Panc1 (cell line): ENCODE data around the gene ESRRG. TPM values are rescaled to one million over a fixed set of nuclear protein-coding genes. Genes with fewer than 3 reads are reported as not detected.

Experiments
- ATAC-seq: fragments of 200-7000 bp; cut with Tn5 transposase; 2 replicates; pipeline ENCODE4 v1.9.1; 2020; ENCODE audit warnings: mild to moderate bottlenecking, moderate library complexity
- BruUV-seq: library from RNA; stranded (reverse); fragments of 400-500 nt; replicated peaks from 2 replicates; lab custom pipeline; 2021; lab: Mats Ljungman, UMichigan
- CTCF ChIA-PET: fragments of 300-600 bp; sonication (Branson Sonifier 250); formaldehyde crosslinking; loops from one replicate; lab custom pipeline; 2022; ENCODE audit warnings: antibody characterized with exemption; lab: Charles Lee
- POLR2A ChIA-PET: fragments of 300-600 bp; sonication (Branson Sonifier 250); formaldehyde crosslinking; loops from one replicate; lab custom pipeline; 2022; ENCODE audit warnings: antibody characterized with exemption; lab: Charles Lee
- DNase-seq: peaks from one replicate; pipeline ENCODE4 v3.0.0-alpha.2; 2010; ENCODE audit warnings: low read depth, low spot score
- H3K27ac ChIP-seq: 2 replicates; pipeline ENCODE4 v1.5.1; 2011; ENCODE audit warnings: mild to moderate bottlenecking, low read length, inconsistent platforms
- H3K27me3 ChIP-seq: fragments of 200-500 bp; sonication (Bioruptor generic); 2 replicates; pipeline ENCODE4 v1.6.0; 2014; ENCODE audit warnings: low read length, inconsistent platforms; ENCODE audit not compliant: control insufficient read depth, insufficient read depth
- H3K36me3 ChIP-seq: fragments of 200-500 bp; sonication (Bioruptor generic); 2 replicates; pipeline ENCODE4 v1.5.1; 2014; ENCODE audit warnings: inconsistent platforms, mild to moderate bottlenecking, low read length, moderate library complexity; ENCODE audit not compliant: control insufficient read depth, insufficient read depth
- H3K4me1 ChIP-seq: 2 replicates; pipeline ENCODE4 v1.5.1; 2011; ENCODE audit warnings: inconsistent platforms, mild to moderate bottlenecking, low read length, moderate library complexity; ENCODE audit not compliant: control insufficient read depth, insufficient read depth
- H3K4me3 ChIP-seq, 2 experiments: 2 replicates each; pipeline ENCODE4 v1.5.1; 2011 to 2012; ENCODE audit warnings: low read depth in 2 of 2, low read length in 2 of 2, mild to moderate bottlenecking in 2 of 2, inconsistent platforms in 1 of 2, moderate library complexity in 1 of 2
- H3K9me3 ChIP-seq: fragments of 200-500 bp; sonication (Bioruptor generic); 2 replicates; pipeline ENCODE4 v1.5.1; 2014; ENCODE audit warnings: low read depth, mild to moderate bottlenecking, inconsistent platforms, low read length, moderate library complexity; ENCODE audit not compliant: control insufficient read depth, insufficient read depth
- POLR2AphosphoS5 ChIP-seq: IDR thresholded peaks from 2 replicates; pipeline ENCODE4 v1.6.1; 2012; ENCODE audit warnings: mild to moderate bottlenecking, low read depth, low read length, moderate library complexity
- SIN3A ChIP-seq: IDR thresholded peaks from 2 replicates; pipeline ENCODE4 v1.6.1; 2012; ENCODE audit warnings: low read depth, mild to moderate bottlenecking, low read length, moderate library complexity, borderline replicate concordance; ENCODE audit not compliant: insufficient read depth
- TCF7L2 ChIP-seq: IDR thresholded peaks from 2 replicates; pipeline ENCODE4 v1.6.1; 2011; ENCODE audit warnings: mild to moderate bottlenecking, low read depth, low read length, inconsistent platforms
- in situ Hi-C: cut with HindIII; loops from 2 replicates; pipeline ENCODE4 v1.10.0; 2016; ENCODE audit warnings: low sequenced_read_pairs, low pct_unique_long_range_greater_than_20kb
- intact Hi-C: fragments of 100-400 bp; cut with micrococcal nuclease; formaldehyde crosslinking; loops from one replicate; pipeline ENCODE4 v1.10.0; 2022; ENCODE audit not compliant: unreplicated experiment
- total RNA-seq: library from RNA; stranded (reverse); gene quantifications from one replicate; pipeline ENCODE4 v1.2.1, GENCODE V29; 2021; ENCODE audit not compliant: unreplicated experiment
- TF ChIP-seq, protein P1 (sequence below), 2 experiments: IDR thresholded peaks; 2 replicates each; pipeline ENCODE4 v1.6.1; 2011 to 2012; ENCODE audit warnings: low read depth in 2 of 2, control low read depth in 1 of 2, low read length in 1 of 2, mild to moderate bottlenecking in 1 of 2, moderate library complexity in 1 of 2; ENCODE audit not compliant: insufficient read depth in 1 of 2
- TF ChIP-seq, protein P2 (sequence below): fragments of 450-650 bp; IDR thresholded peaks from 2 replicates; pipeline ENCODE4 v1.5.1; 2017; ENCODE audit warnings: mild to moderate bottlenecking

The ESRRG gene
- total RNA-seq, 1 experiment from 2014 or later, result not detected

DNA sequence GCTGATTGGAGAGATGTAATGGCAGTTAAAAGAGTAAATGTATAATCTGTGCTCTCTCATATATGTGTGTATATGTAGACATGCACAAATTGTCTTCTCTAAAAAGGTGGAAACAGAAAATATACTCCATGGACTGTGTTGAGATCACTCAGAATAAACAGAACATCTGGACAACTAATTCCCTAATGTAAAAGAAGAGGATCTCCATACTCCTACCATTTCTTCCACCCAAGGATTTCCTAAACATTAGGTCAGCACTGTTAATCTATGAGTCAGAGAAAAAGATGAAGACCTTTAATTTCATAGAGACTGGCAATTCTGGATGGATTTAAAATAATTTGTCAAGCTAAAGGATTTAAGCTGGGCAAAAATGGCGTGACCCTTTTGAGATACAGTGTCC lies 80.1 kb downstream of the ESRRG start:
- TF ChIP-seq TCF7L2 (no peak), POLR2AphosphoS5 (no peak)
- TF ChIP-seq, protein P1, sequence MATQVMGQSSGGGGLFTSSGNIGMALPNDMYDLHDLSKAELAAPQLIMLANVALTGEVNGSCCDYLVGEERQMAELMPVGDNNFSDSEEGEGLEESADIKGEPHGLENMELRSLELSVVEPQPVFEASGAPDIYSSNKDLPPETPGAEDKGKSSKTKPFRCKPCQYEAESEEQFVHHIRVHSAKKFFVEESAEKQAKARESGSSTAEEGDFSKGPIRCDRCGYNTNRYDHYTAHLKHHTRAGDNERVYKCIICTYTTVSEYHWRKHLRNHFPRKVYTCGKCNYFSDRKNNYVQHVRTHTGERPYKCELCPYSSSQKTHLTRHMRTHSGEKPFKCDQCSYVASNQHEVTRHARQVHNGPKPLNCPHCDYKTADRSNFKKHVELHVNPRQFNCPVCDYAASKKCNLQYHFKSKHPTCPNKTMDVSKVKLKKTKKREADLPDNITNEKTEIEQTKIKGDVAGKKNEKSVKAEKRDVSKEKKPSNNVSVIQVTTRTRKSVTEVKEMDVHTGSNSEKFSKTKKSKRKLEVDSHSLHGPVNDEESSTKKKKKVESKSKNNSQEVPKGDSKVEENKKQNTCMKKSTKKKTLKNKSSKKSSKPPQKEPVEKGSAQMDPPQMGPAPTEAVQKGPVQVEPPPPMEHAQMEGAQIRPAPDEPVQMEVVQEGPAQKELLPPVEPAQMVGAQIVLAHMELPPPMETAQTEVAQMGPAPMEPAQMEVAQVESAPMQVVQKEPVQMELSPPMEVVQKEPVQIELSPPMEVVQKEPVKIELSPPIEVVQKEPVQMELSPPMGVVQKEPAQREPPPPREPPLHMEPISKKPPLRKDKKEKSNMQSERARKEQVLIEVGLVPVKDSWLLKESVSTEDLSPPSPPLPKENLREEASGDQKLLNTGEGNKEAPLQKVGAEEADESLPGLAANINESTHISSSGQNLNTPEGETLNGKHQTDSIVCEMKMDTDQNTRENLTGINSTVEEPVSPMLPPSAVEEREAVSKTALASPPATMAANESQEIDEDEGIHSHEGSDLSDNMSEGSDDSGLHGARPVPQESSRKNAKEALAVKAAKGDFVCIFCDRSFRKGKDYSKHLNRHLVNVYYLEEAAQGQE (IDR thresholded peaks at IDR 0.05; ENCODE audit: insufficient read depth in 1 of 2, low read depth in 2 of 2, low read length in 1 of 2), result no peak
- TF ChIP-seq, protein P2, sequence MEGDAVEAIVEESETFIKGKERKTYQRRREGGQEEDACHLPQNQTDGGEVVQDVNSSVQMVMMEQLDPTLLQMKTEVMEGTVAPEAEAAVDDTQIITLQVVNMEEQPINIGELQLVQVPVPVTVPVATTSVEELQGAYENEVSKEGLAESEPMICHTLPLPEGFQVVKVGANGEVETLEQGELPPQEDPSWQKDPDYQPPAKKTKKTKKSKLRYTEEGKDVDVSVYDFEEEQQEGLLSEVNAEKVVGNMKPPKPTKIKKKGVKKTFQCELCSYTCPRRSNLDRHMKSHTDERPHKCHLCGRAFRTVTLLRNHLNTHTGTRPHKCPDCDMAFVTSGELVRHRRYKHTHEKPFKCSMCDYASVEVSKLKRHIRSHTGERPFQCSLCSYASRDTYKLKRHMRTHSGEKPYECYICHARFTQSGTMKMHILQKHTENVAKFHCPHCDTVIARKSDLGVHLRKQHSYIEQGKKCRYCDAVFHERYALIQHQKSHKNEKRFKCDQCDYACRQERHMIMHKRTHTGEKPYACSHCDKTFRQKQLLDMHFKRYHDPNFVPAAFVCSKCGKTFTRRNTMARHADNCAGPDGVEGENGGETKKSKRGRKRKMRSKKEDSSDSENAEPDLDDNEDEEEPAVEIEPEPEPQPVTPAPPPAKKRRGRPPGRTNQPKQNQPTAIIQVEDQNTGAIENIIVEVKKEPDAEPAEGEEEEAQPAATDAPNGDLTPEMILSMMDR, result no peak
- Histone ChIP-seq H3K27me3 (no peaks in the 10 kb centered on the region), H3K4me1 (no peaks in the 10 kb centered on the region), H3K27ac (no peak overlapping the region), H3K36me3 (no peaks in the 10 kb centered on the region), H3K4me3 (no peak overlapping the region), H3K9me3 (no peaks in the 10 kb centered on the region)
- intact Hi-C loops (no loop called here), in situ Hi-C loops (no loop called here)
- ATAC-seq, result no peak
- DNase-seq, result no peak
- ChIA-PET POLR2A (no interaction called here), CTCF (no interaction called here)
- no TSS peak for BruUV-seq

DNA sequence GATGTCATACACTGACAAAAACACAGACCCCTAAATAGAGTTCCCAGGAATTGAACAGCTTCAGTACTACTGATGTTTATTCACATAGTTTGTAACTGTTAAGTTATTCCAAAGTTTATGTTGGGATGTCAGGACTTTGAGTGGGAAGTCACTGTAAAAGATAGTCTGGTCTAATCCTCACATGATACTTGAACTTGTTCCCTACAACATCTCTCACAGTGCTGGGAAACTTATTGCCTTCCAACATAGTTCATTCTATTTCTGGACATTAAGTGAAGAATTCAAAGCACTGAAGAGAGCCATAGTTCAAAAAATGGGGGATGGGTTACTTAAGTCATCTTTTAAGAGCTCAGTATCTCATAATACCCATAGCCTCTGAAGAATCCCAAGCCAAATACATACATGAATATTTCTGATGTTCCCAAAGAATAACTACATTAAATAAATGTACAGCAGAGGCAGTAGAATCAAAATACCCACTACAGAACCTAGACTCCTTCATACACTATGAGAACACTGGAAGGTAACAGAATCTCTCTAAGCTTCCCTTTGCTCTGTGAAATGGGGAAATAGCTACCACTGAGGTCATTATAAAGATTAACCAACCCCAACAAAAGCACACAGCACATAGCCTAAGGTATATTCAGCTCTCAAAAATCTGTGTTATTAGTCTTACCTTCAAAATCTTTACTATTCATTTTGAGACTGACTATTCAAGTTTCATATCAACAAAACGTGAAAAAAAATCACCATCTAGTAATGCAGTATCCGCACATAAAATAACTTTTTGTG lies 81.4 kb downstream of the ESRRG start:
- Histone ChIP-seq H3K4me1 (no peaks in the 10 kb centered on the region), H3K27ac (no peak overlapping the region), H3K4me3 (no peak overlapping the region), H3K36me3 (no peaks in the 10 kb centered on the region), H3K9me3 (no peaks in the 10 kb centered on the region), H3K27me3 (no peaks in the 10 kb centered on the region)
- TF ChIP-seq POLR2AphosphoS5, result no peak
- intact Hi-C loops, result no loop called here
- ChIA-PET CTCF (no interaction called here), POLR2A (no interaction called here)
- BruUV-seq, result no TSS peak
- in situ Hi-C loops, result no loop called here
- DNase-seq, result no peak
- ATAC-seq, result no peak

DNA sequence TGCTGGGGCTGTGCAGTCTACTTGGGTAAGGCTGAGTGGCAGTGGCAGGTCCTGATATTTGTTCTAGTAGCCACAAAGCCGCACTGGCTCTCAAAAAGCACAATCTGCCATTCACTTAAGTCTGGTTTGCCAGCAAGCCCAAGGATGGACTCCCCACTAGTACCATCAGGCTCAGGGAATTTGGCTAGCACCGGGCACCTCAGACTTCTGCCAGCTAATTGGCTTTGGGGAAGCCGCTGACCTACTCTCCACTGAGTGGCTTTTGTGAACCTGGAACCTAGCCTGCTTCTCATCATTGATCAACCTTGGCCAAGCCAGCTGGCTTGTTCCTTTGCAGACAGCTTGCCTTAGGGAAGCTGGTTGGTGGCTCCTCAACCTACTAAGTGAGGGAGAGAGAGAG lies 83.1 kb downstream of the ESRRG start:
- no peaks in the 10 kb centered on the region for H3K36me3 ChIP-seq
- no peaks in the 10 kb centered on the region for H3K4me1 ChIP-seq
- ChIA-PET CTCF (no interaction called here), POLR2A (no interaction called here)
- no peak overlapping the region for H3K27ac ChIP-seq
- BruUV-seq, result no TSS peak
- in situ Hi-C loops, result no loop called here
- TF ChIP-seq, protein P1 (IDR thresholded peaks at IDR 0.05; ENCODE audit: insufficient read depth in 1 of 2, low read depth in 2 of 2, low read length in 1 of 2), result no peak
- TF ChIP-seq SIN3A (no peak), TCF7L2 (no peak), POLR2AphosphoS5 (no peak)
- TF ChIP-seq, protein P2, result no peak
- H3K27me3 ChIP-seq, result no peaks in the 10 kb centered on the region
- intact Hi-C loops, result no loop called here
- no peaks in the 10 kb centered on the region for H3K9me3 ChIP-seq
- H3K4me3 ChIP-seq, result no peak overlapping the region
- DNase-seq (no peak), ATAC-seq (no peak)
